ENCODE results near the gene WWOX.

Gene WWOX

GRCh38 chr16:78754713-78755112, 655.3 kb downstream of the WWOX start:
- no peak overlapping the region for H3K4me3 ChIP-seq (ENCODE audit: low read depth, low read length)
- no peak for TF ChIP-seq CTCF (IDR thresholded peaks at IDR 0.05; ENCODE audit: insufficient read depth, low read depth, low read length, missing control alignments)
- DNase-seq (ENCODE audit: low read depth) = no peak

- no peak overlapping the region for H3K4me3 ChIP-seq (ENCODE audit: low read depth, low read length)
- no peak for DNase-seq (ENCODE audit: low read depth)
- TF ChIP-seq CTCF (IDR thresholded peaks at IDR 0.05; ENCODE audit: insufficient read depth, low read depth, low read length, missing control alignments) = no peak
Observed at GRCh38 chr16:78755751-78756661, 656.6 kb downstream of the WWOX start.

GRCh38 chr16:78759596-78759995, 660.1 kb downstream of the WWOX start:
- no peak overlapping the region for H3K4me3 ChIP-seq (ENCODE audit: low read depth, low read length)
- no peak for TF ChIP-seq CTCF (IDR thresholded peaks at IDR 0.05; ENCODE audit: insufficient read depth, low read depth, low read length, missing control alignments)
- DNase-seq (ENCODE audit: low read depth) = no peak

DNA sequence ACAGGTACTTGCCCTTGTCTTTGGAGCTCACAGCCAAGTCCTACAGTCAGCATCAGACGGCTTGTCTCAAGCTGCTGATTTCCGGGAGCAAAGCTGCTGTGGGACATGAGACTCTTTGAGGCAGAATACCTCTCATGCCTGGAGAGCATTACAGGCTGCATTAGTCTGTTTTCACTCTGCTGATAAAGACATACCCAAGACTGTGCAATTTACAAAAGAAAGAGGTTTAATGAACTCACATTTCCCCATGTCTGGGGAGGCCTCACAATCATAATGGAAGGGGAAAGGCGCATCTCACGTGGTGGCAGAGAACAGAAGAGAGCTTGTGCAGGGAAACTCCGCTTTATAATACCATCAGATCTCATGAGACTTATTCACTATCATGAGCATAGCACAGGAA, 661.2 kb downstream of the WWOX start:
- TF ChIP-seq CTCF (IDR thresholded peaks at IDR 0.05; ENCODE audit: insufficient read depth, low read depth, low read length, missing control alignments) = no peak
- DNase-seq (ENCODE audit: low read depth) = no peak
- H3K4me3 ChIP-seq (ENCODE audit: low read depth, low read length) = no peak overlapping the region

DNA sequence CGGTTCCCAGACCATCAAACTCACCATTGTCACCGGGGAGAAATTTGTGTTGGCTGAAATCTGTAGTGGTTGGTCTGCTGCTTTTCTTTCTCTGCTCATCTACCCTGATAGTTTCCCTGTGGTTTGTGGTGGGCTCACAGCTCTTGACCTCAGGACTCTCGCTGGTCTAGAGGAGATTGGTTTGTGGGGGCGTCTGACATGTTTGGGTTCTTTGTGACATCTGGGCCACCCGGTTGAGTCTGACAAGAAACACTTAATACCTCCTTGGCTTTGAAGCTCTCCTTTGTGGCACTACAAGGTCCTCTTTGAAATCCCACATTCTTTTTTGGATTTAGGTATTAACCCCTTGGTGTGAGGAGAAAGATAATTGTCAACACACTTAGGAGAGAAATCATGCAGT, 662.0 kb downstream of the WWOX start:
- no peak overlapping the region for H3K4me3 ChIP-seq (ENCODE audit: low read depth, low read length)
- TF ChIP-seq CTCF (IDR thresholded peaks at IDR 0.05; ENCODE audit: insufficient read depth, low read depth, low read length, missing control alignments) = no peak
- peak; percentile 64 for DNase-seq (ENCODE audit: low read depth)

DNA sequence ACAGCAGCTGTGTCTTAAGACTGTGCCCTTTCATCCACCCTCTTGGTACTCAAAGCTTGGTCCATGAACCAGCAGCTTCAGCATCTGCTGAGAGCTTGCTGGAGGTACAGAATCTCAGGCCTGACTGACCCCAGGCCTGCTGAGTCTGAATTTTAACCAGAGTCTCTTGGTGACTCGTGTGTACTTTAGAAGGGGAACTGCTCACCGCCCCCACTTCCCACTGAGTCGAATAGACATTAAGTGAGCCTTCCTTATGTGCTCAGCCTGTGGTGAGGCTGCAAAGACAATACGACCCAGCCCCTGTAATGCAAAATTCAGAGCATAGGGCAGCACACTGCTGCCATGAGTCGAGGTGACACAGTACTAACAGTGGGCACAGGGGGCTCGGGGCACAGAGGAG, 662.8 kb downstream of the WWOX start:
- no peak for TF ChIP-seq CTCF (IDR thresholded peaks at IDR 0.05; ENCODE audit: insufficient read depth, low read depth, low read length, missing control alignments)
- no peak overlapping the region for H3K4me3 ChIP-seq (ENCODE audit: low read depth, low read length)
- no peak for DNase-seq (ENCODE audit: low read depth)
